ENCODE data around the gene ILK.

ILK gene

GRCh38 chr11:6576471-6577373, 26.9 kb upstream of the ILK start:
- Histone ChIP-seq H3K9ac (ENCODE audit: low read depth, low read length) (no peak overlapping the region), H3K4me3 (ENCODE audit: low read length) (no peak overlapping the region), H3K27ac (ENCODE audit: low read depth, low read length) (no peak overlapping the region), H3K27me3 (ENCODE audit: insufficient read depth, low read length) (no peaks in the 10 kb centered on the region), H3K36me3 (ENCODE audit: insufficient read depth, low read length) (no peaks in the 10 kb centered on the region; the same call in 1 of the 2 replicates), H3K4me1 (ENCODE audit: insufficient read depth, low read length) (no peaks in the 10 kb centered on the region), H3K9me3 (ENCODE audit: insufficient read depth, low read depth, low read length) (no peaks in the 10 kb centered on the region)
- 87% methylated on average over 5 of the region's 6 CpGs for WGBS

DNA sequence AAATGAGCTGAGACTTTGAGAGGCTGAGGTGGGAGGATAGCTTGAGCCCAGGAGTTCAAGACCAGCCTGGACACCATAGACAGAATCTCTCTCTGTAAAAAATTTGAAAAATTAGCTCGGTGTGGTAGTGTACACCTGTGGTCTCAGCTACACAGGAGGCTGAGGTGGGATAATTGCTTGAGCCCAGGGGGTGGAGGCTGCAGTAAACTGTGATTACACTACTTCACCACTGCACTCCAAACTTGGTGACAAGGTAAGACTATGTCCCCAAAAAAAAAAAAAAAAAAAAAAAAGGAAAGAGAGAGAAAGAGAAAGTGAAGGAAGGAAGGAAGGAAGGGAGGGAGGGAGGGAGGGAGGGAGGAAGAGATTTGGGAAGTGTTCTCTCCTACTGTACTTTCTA, 25.4 kb upstream of the ILK start:
- H3K27ac ChIP-seq (ENCODE audit: low read depth, low read length): no peak overlapping the region
- H3K9me3 ChIP-seq (ENCODE audit: insufficient read depth, low read depth, low read length): no peaks in the 10 kb centered on the region
- no peaks in the 10 kb centered on the region; the same call in 1 of the 2 replicates for H3K36me3 ChIP-seq (ENCODE audit: insufficient read depth, low read length)
- H3K27me3 ChIP-seq (ENCODE audit: insufficient read depth, low read length): no peaks in the 10 kb centered on the region
- no peak overlapping the region for H3K9ac ChIP-seq (ENCODE audit: low read depth, low read length)
- no peaks in the 10 kb centered on the region for H3K4me1 ChIP-seq (ENCODE audit: insufficient read depth, low read length)
- WGBS: 100% methylated on average over 1 of the region's 1 CpG
- no peak overlapping the region for H3K4me3 ChIP-seq (ENCODE audit: low read length)

GRCh38 chr11:6579681-6580080, 23.9 kb upstream of the ILK start:
- peaks cover 9% of the 10 kb centered on the region for H3K9me3 ChIP-seq (ENCODE audit: insufficient read depth, low read depth, low read length)
- H3K4me1 ChIP-seq (ENCODE audit: insufficient read depth, low read length): no peaks in the 10 kb centered on the region
- H3K27me3 ChIP-seq (ENCODE audit: insufficient read depth, low read length): no peaks in the 10 kb centered on the region
- 93% methylated on average over 2 of the region's 2 CpGs for WGBS
- no peak overlapping the region for H3K9ac ChIP-seq (ENCODE audit: low read depth, low read length)
- H3K4me3 ChIP-seq (ENCODE audit: low read length): no peak overlapping the region
- H3K36me3 ChIP-seq (ENCODE audit: insufficient read depth, low read length): no peaks in the 10 kb centered on the region; the same call in 1 of the 2 replicates
- no peak overlapping the region for H3K27ac ChIP-seq (ENCODE audit: low read depth, low read length)

DNA sequence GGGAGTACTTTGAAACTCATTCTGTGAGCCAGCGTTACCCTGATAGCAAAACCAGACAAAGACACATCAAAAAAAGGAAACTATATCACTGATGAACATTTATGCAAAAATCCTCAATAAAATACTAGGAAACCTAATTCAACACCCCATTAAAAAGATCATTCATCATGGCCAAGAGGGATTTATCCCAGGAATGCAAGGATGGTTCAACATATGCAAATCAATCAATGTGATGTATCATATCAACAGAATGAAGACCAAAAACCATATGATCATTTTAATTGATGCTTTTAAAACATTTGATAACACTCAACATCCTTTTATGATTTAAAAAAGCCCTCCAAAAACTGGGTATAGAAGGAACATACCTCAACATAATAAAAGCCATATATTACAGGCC, 20.0 kb upstream of the ILK start:
- Histone ChIP-seq H3K4me3 (ENCODE audit: low read length) (no peak overlapping the region), H3K9me3 (ENCODE audit: insufficient read depth, low read depth, low read length) (peaks cover 12% of the 10 kb centered on the region), H3K36me3 (ENCODE audit: insufficient read depth, low read length) (no peaks in the 10 kb centered on the region; the same call in 1 of the 2 replicates), H3K4me1 (ENCODE audit: insufficient read depth, low read length) (no peaks in the 10 kb centered on the region), H3K27ac (ENCODE audit: low read depth, low read length) (no peak overlapping the region), H3K27me3 (ENCODE audit: insufficient read depth, low read length) (no peaks in the 10 kb centered on the region), H3K9ac (ENCODE audit: low read depth, low read length) (no peak overlapping the region)
- WGBS: 100% methylated on average over 1 of the region's 1 CpG

GRCh38 chr11:6584528-6584927, 19.0 kb upstream of the ILK start:
- 93% methylated on average over 2 of the region's 4 CpGs for WGBS
- no peaks in the 10 kb centered on the region for H3K4me1 ChIP-seq (ENCODE audit: insufficient read depth, low read length)
- H3K4me3 ChIP-seq (ENCODE audit: low read length): no peak overlapping the region
- H3K9ac ChIP-seq (ENCODE audit: low read depth, low read length): no peak overlapping the region
- H3K36me3 ChIP-seq (ENCODE audit: insufficient read depth, low read length): no peaks in the 10 kb centered on the region; the same call in 1 of the 2 replicates
- H3K9me3 ChIP-seq (ENCODE audit: insufficient read depth, low read depth, low read length): peaks cover 12% of the 10 kb centered on the region
- no peak overlapping the region for H3K27ac ChIP-seq (ENCODE audit: low read depth, low read length)
- no peaks in the 10 kb centered on the region for H3K27me3 ChIP-seq (ENCODE audit: insufficient read depth, low read length)

- no peaks in the 10 kb centered on the region for H3K4me1 ChIP-seq (ENCODE audit: insufficient read depth, low read length)
- H3K27ac ChIP-seq (ENCODE audit: low read depth, low read length): no peak overlapping the region
- H3K4me3 ChIP-seq (ENCODE audit: low read length): no peak overlapping the region
- no peaks in the 10 kb centered on the region for H3K36me3 ChIP-seq (ENCODE audit: insufficient read depth, low read length)
- H3K9ac ChIP-seq (ENCODE audit: low read depth, low read length): no peak overlapping the region
- H3K27me3 ChIP-seq (ENCODE audit: insufficient read depth, low read length): no peaks in the 10 kb centered on the region
- 94% methylated on average over 25 of the region's 25 CpGs for WGBS
- H3K9me3 ChIP-seq (ENCODE audit: insufficient read depth, low read depth, low read length): peaks cover 12% of the 10 kb centered on the region
Observed at GRCh38 chr11:6586434-6587359, 16.9 kb upstream of the ILK start.

DNA sequence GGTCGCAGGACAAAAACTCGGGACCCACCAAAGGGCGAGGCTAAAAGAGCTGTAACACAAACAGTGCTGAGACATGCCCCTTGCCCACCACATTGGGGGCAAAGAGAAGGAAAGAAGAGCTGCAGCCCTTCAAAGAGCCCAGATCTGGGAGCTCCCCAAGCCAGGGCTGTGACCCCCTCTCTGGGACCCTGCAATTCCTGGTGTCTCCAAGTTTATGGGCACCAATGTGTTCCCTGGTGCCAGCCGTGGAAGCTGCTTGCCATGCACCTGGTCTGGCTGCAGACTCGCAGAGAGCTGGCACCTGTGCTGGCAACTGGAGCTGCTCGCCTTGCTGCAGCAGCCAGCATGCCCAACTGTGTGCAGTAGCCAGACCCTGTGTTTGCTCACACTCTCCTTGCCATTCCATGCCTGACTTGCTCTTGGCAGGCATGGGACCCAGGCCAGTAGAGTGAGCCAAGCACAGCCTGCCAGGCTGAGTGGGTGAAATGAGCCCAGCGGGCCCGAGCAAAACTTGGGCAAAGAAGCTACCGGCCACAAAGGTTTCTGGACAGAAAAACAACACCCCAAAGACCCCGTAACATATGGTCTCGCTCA, 16.1 kb upstream of the ILK start:
- no peaks in the 10 kb centered on the region for H3K4me1 ChIP-seq (ENCODE audit: insufficient read depth, low read length)
- no peak overlapping the region for H3K9ac ChIP-seq (ENCODE audit: low read depth, low read length)
- no peak overlapping the region for H3K4me3 ChIP-seq (ENCODE audit: low read length)
- H3K36me3 ChIP-seq (ENCODE audit: insufficient read depth, low read length): no peaks in the 10 kb centered on the region; the same call in 1 of the 2 replicates
- H3K27ac ChIP-seq (ENCODE audit: low read depth, low read length): no peak overlapping the region
- peaks cover 12% of the 10 kb centered on the region for H3K9me3 ChIP-seq (ENCODE audit: insufficient read depth, low read depth, low read length)
- WGBS: 92% methylated on average over 11 of the region's 11 CpGs
- no peaks in the 10 kb centered on the region for H3K27me3 ChIP-seq (ENCODE audit: insufficient read depth, low read length)

GRCh38 chr11:6588018-6588417, 15.6 kb upstream of the ILK start:
- H3K36me3 ChIP-seq (ENCODE audit: insufficient read depth, low read length): no peaks in the 10 kb centered on the region; the same call in 1 of the 2 replicates
- no peak overlapping the region for H3K9ac ChIP-seq (ENCODE audit: low read depth, low read length)
- WGBS: no CpG with 5 or more reads among the region's 1 CpG
- no peak overlapping the region for H3K27ac ChIP-seq (ENCODE audit: low read depth, low read length)
- no peaks in the 10 kb centered on the region for H3K27me3 ChIP-seq (ENCODE audit: insufficient read depth, low read length)
- H3K4me3 ChIP-seq (ENCODE audit: low read length): no peak overlapping the region
- H3K9me3 ChIP-seq (ENCODE audit: insufficient read depth, low read depth, low read length): peaks cover 12% of the 10 kb centered on the region
- no peaks in the 10 kb centered on the region for H3K4me1 ChIP-seq (ENCODE audit: insufficient read depth, low read length)

GRCh38 chr11:6594142-6594768, 9.3 kb upstream of the ILK start:
- Histone ChIP-seq H3K4me1 (ENCODE audit: insufficient read depth, low read length) (no peaks in the 10 kb centered on the region), H3K9me3 (ENCODE audit: insufficient read depth, low read depth, low read length) (no peaks in the 10 kb centered on the region), H3K27me3 (ENCODE audit: insufficient read depth, low read length) (no peaks in the 10 kb centered on the region), H3K9ac (ENCODE audit: low read depth, low read length) (no peak overlapping the region), H3K27ac (ENCODE audit: low read depth, low read length) (no peak overlapping the region), H3K4me3 (ENCODE audit: low read length) (no peak overlapping the region), H3K36me3 (ENCODE audit: insufficient read depth, low read length) (peaks cover 27% of the 10 kb centered on the region; the same call in 1 of the 2 replicates)
- WGBS: 93% methylated on average over 3 of the region's 3 CpGs

GRCh38 chr11:6596239-6596877, 7.2 kb upstream of the ILK start:
- H3K9ac ChIP-seq (ENCODE audit: low read depth, low read length): no peak overlapping the region
- H3K9me3 ChIP-seq (ENCODE audit: insufficient read depth, low read depth, low read length): no peaks in the 10 kb centered on the region
- WGBS: 91% methylated on average over 5 of the region's 5 CpGs
- H3K27ac ChIP-seq (ENCODE audit: low read depth, low read length): no peak overlapping the region
- peaks cover 48% of the 10 kb centered on the region for H3K36me3 ChIP-seq (ENCODE audit: insufficient read depth, low read length)
- no peaks in the 10 kb centered on the region for H3K4me1 ChIP-seq (ENCODE audit: insufficient read depth, low read length)
- H3K27me3 ChIP-seq (ENCODE audit: insufficient read depth, low read length): no peaks in the 10 kb centered on the region
- no peak overlapping the region for H3K4me3 ChIP-seq (ENCODE audit: low read length)

Measured in HUES64 (cell line).